Ovary (tissue), 3 donors: ENCODE measurements around the gene MMP25.

Experiments
- CTCF ChIP-seq, 3 donors: fragments of 450-650 bp in 2 of 3; fragments of 200-600 bp in 1 of 3; IDR thresholded peaks; one replicate each; pipeline versions ENCODE4 v1.5.1 to v1.8.0; 2016 to 2022; ENCODE audit warnings: antibody characterized with exemption in 3 of 3, mild to moderate bottlenecking in 1 of 3
- POLR2A ChIP-seq: fragments of 450-650 bp; IDR thresholded peaks from one replicate; pipeline ENCODE4 v1.6.1; 2017; ENCODE audit warnings: antibody characterized with exemption, mild to moderate bottlenecking, moderate library complexity
- donor health status: DM: no; HTN: no; CAD: no.

GRCh38 chr16:3095869-3096268 is 49.5 kb downstream of the MMP25 start:
- TF ChIP-seq CTCF (IDR thresholded peaks at IDR 0.05) (no peak), POLR2A (no peak)
